PC-3 (cell line): Measurements from ENCODE around the gene CTBP2. TPM values are rescaled to one million over a fixed set of nuclear protein-coding genes. Genes with fewer than 3 reads are reported as not detected.

Experiments used
- ATAC-seq: fragments of 200-7000 bp; cut with Tn5 transposase; 2 replicates; pipeline ENCODE4 v1.9.1; 2020; ENCODE audit warnings: mild to moderate bottlenecking, moderate library complexity
- BruUV-seq: library from RNA; stranded (reverse); fragments of 400-500 nt; replicated peaks from 2 replicates; lab custom pipeline; 2021; lab: Mats Ljungman, UMichigan
- CTCF ChIA-PET: fragments of 300-600 bp; sonication (Branson Sonifier 250); formaldehyde crosslinking; loops from one replicate; lab custom pipeline; 2022; ENCODE audit warnings: antibody characterized with exemption; lab: Charles Lee
- POLR2A ChIA-PET: fragments of 300-600 bp; sonication (Branson Sonifier 250); formaldehyde crosslinking; loops from one replicate; lab custom pipeline; 2022; ENCODE audit warnings: antibody characterized with exemption; ENCODE audit not compliant: unreplicated experiment; lab: Charles Lee
- DNase-seq: peaks from one replicate; pipeline ENCODE4 v3.0.0-alpha.2; 2015
- H2AFZ ChIP-seq: fragments of 300-600 bp; sonication (generic); 2 replicates; pipeline ENCODE4 v1.6.0; 2016; ENCODE audit warnings: antibody characterized with exemption, low read length
- H3F3A ChIP-seq: fragments of 300-600 bp; sonication (generic); one replicate; pipeline ENCODE4 v1.6.0; 2017; ENCODE audit warnings: antibody characterized with exemption, low read length, control low read depth, mild to moderate bottlenecking; ENCODE audit not compliant: unreplicated experiment
- H3K27ac ChIP-seq: fragments of 300-600 bp; sonication (generic); 2 replicates; pipeline ENCODE4 v1.5.1; 2016; ENCODE audit warnings: mild to moderate bottlenecking, low read length
- H3K27me3 ChIP-seq: fragments of 300-600 bp; sonication (generic); 2 replicates; pipeline ENCODE4 v1.6.1; 2016; ENCODE audit warnings: low read length, mixed read lengths
- H3K36me3 ChIP-seq: fragments of 300-600 bp; sonication (generic); 2 replicates; pipeline ENCODE4 v1.6.1; 2016; ENCODE audit warnings: low read depth, mixed run types, low read length, mixed read lengths
- H3K4me1 ChIP-seq: fragments of 300-600 bp; sonication (generic); 2 replicates; pipeline ENCODE4 v1.5.1; 2016; ENCODE audit warnings: low read length; ENCODE audit not compliant: insufficient read depth
- H3K4me2 ChIP-seq: fragments of 300-600 bp; sonication (generic); 2 replicates; pipeline ENCODE4 v1.6.0; 2016; ENCODE audit warnings: low read length
- H3K4me3 ChIP-seq: fragments of 300-600 bp; sonication (generic); 2 replicates; pipeline ENCODE4 v1.5.1; 2016; ENCODE audit warnings: mild to moderate bottlenecking, low read length, mixed read lengths
- H3K79me2 ChIP-seq: fragments of 300-600 bp; sonication (generic); 2 replicates; pipeline ENCODE4 v1.6.1; 2017; ENCODE audit warnings: low read length, mixed read lengths
- H3K9ac ChIP-seq: fragments of 300-600 bp; sonication (generic); 2 replicates; pipeline ENCODE4 v1.6.0; 2016; ENCODE audit warnings: mild to moderate bottlenecking, low read length
- H3K9me2 ChIP-seq: fragments of 300-600 bp; sonication (generic); replicated peaks from 2 replicates; pipeline ENCODE4 v1.6.1; 2016; ENCODE audit warnings: mixed run types, low read length, mixed read lengths
- H3K9me3 ChIP-seq: fragments of 300-600 bp; sonication (generic); 2 replicates; pipeline ENCODE4 v1.6.1; 2016; ENCODE audit warnings: low read length, mixed read lengths
- H4K20me1 ChIP-seq: fragments of 300-600 bp; sonication (generic); 2 replicates; pipeline ENCODE4 v1.6.1; 2016; ENCODE audit warnings: low read length, mixed read lengths
- CTCF ChIP-seq: fragments of 300-600 bp; sonication (generic); conservative IDR thresholded peaks from 2 replicates; pipeline ENCODE4 v1.5.1; 2017; ENCODE audit warnings: antibody characterized with exemption, low read depth, mild to moderate bottlenecking, low read length
- EZH2 ChIP-seq: fragments of 300-600 bp; sonication (generic); IDR thresholded peaks from one replicate; pipeline ENCODE4 v1.6.1; 2017; ENCODE audit warnings: antibody characterized with exemption, mild to moderate bottlenecking, low read length; ENCODE audit not compliant: unreplicated experiment
- EZH2phosphoT487 ChIP-seq: fragments of 300-600 bp; sonication (generic); IDR thresholded peaks from 2 replicates; pipeline ENCODE4 v1.6.1; 2018; ENCODE audit warnings: mild to moderate bottlenecking, antibody characterized with exemption, low read length, borderline replicate concordance
- intact Hi-C: fragments of 100-400 bp; cut with micrococcal nuclease; formaldehyde crosslinking; loops from 2 replicates; pipeline ENCODE4 v1.9.0; 2023
- total RNA-seq: library from RNA; depleted of rRNA; stranded (reverse); fragments of >200 nt; gene quantifications from 2 replicates; pipeline ENCODE4 v1.2.3, GENCODE V29; 2014

CTBP2 gene
- total RNA-seq, 1 experiment from 2014 or later, result 78.9 TPM

GRCh38 chr10:125130260-125130659 lies 30.1 kb downstream of the CTBP2 start:
- ChIA-PET POLR2A (no interaction called here), CTCF (no interaction called here)
- H3K9ac ChIP-seq, result no peak overlapping the region
- no peaks in the 10 kb centered on the region for H3K9me3 ChIP-seq
- intact Hi-C loops, result no loop called here
- TF ChIP-seq EZH2phosphoT487 (no peak), CTCF (no peak), EZH2 (no peak)
- no peaks in the 10 kb centered on the region for H3K27me3 ChIP-seq
- no peak overlapping the region for H3K4me2 ChIP-seq
- no peak overlapping the region for H2AFZ ChIP-seq
- no peak for ATAC-seq
- H3K27ac ChIP-seq, result no peak overlapping the region
- BruUV-seq, result no TSS peak
- no peak overlapping the region for H3K4me3 ChIP-seq
- no peak for DNase-seq
- peaks cover 17% of the 10 kb centered on the region; the same call in 1 of the 2 replicates for H3K36me3 ChIP-seq
- H3K79me2 ChIP-seq, result peaks cover 95% of the 10 kb centered on the region
- no peaks in the 10 kb centered on the region for H3F3A ChIP-seq
- no peaks in the 10 kb centered on the region for H3K9me2 ChIP-seq
- no peaks in the 10 kb centered on the region for H3K4me1 ChIP-seq
- H4K20me1 ChIP-seq, result no peaks in the 10 kb centered on the region

- H3K9ac ChIP-seq, result no peak overlapping the region
- no peaks in the 10 kb centered on the region for H3F3A ChIP-seq
- H3K4me1 ChIP-seq, result peaks cover 10% of the 10 kb centered on the region
- BruUV-seq, result no TSS peak
- H3K27me3 ChIP-seq, result no peaks in the 10 kb centered on the region
- intact Hi-C loops, result no loop called here
- POLR2A ChIA-PET, result no interaction called here
- CTCF ChIA-PET, result no interaction called here
- DNase-seq (no peak), ATAC-seq (no peak)
- TF ChIP-seq EZH2 (no peak), EZH2phosphoT487 (no peak), CTCF (no peak)
- H4K20me1 ChIP-seq, result no peaks in the 10 kb centered on the region
- peaks cover 17% of the 10 kb centered on the region; the same call in 1 of the 2 replicates for H3K36me3 ChIP-seq
- no peak overlapping the region for H3K4me2 ChIP-seq
- H2AFZ ChIP-seq, result no peak overlapping the region
- H3K27ac ChIP-seq, result no peak overlapping the region
- peaks cover 97% of the 10 kb centered on the region for H3K79me2 ChIP-seq
- no peaks in the 10 kb centered on the region for H3K9me3 ChIP-seq
- no peaks in the 10 kb centered on the region for H3K9me2 ChIP-seq
- no peak overlapping the region for H3K4me3 ChIP-seq
Observed at GRCh38 chr10:125129076-125129458, 31.3 kb downstream of the CTBP2 start.

GRCh38 chr10:125128397-125129075 lies 31.8 kb downstream of the CTBP2 start:
- no TSS peak for BruUV-seq
- no peak overlapping the region for H3K27ac ChIP-seq
- POLR2A ChIA-PET, result no interaction called here
- H3K4me2 ChIP-seq, result no peak overlapping the region
- DNase-seq (no peak), ATAC-seq (no peak)
- H3K9ac ChIP-seq, result no peak overlapping the region
- TF ChIP-seq EZH2, result no peak
- no peak for TF ChIP-seq EZH2phosphoT487
- no peak for TF ChIP-seq CTCF
- no peak overlapping the region for H3K4me3 ChIP-seq
- no peaks in the 10 kb centered on the region for H3K27me3 ChIP-seq
- peaks cover 96% of the 10 kb centered on the region for H3K79me2 ChIP-seq
- no peaks in the 10 kb centered on the region for H3K9me2 ChIP-seq
- H3K9me3 ChIP-seq, result no peaks in the 10 kb centered on the region
- no peaks in the 10 kb centered on the region for H3F3A ChIP-seq
- CTCF ChIA-PET, result no interaction called here
- no peak overlapping the region for H2AFZ ChIP-seq
- peaks cover 13% of the 10 kb centered on the region; the same call in 1 of the 2 replicates for H3K36me3 ChIP-seq
- peaks cover 15% of the 10 kb centered on the region for H3K4me1 ChIP-seq
- no peaks in the 10 kb centered on the region for H4K20me1 ChIP-seq
- intact Hi-C loops, result no loop called here
